Panc1 (cell line): ENCODE results near the gene APP. TPM values are rescaled to one million over a fixed set of nuclear protein-coding genes. Genes with fewer than 3 reads are reported as not detected.
A peak's percentile ranks its signal among the peaks of the same experiment; 100 is the strongest.
"Not testable (repeated sequence)": the region's sequence is repeated elsewhere in the genome, so short reads cannot be mapped to it uniquely, and the experiment has no call there.

Experiments
- ATAC-seq: fragments of 200-7000 bp; cut with Tn5 transposase; 2 replicates; pipeline ENCODE4 v1.9.1; 2020; ENCODE audit warnings: mild to moderate bottlenecking, moderate library complexity
- BruUV-seq: library from RNA; stranded (reverse); fragments of 400-500 nt; replicated peaks from 2 replicates; lab custom pipeline; 2021; lab: Mats Ljungman, UMichigan
- CTCF ChIA-PET: fragments of 300-600 bp; sonication (Branson Sonifier 250); formaldehyde crosslinking; loops from one replicate; lab custom pipeline; 2022; ENCODE audit warnings: antibody characterized with exemption; lab: Charles Lee
- POLR2A ChIA-PET: fragments of 300-600 bp; sonication (Branson Sonifier 250); formaldehyde crosslinking; loops from one replicate; lab custom pipeline; 2022; ENCODE audit warnings: antibody characterized with exemption; lab: Charles Lee
- DNase-seq: peaks from one replicate; pipeline ENCODE4 v3.0.0-alpha.2; 2010; ENCODE audit warnings: low read depth, low spot score
- H3K27ac ChIP-seq: 2 replicates; pipeline ENCODE4 v1.5.1; 2011; ENCODE audit warnings: mild to moderate bottlenecking, low read length, inconsistent platforms
- H3K27me3 ChIP-seq: fragments of 200-500 bp; sonication (Bioruptor generic); 2 replicates; pipeline ENCODE4 v1.6.0; 2014; ENCODE audit warnings: low read length, inconsistent platforms; ENCODE audit not compliant: control insufficient read depth, insufficient read depth
- H3K36me3 ChIP-seq: fragments of 200-500 bp; sonication (Bioruptor generic); 2 replicates; pipeline ENCODE4 v1.5.1; 2014; ENCODE audit warnings: inconsistent platforms, mild to moderate bottlenecking, low read length, moderate library complexity; ENCODE audit not compliant: control insufficient read depth, insufficient read depth
- H3K4me1 ChIP-seq: 2 replicates; pipeline ENCODE4 v1.5.1; 2011; ENCODE audit warnings: inconsistent platforms, mild to moderate bottlenecking, low read length, moderate library complexity; ENCODE audit not compliant: control insufficient read depth, insufficient read depth
- H3K4me3 ChIP-seq, 2 experiments: 2 replicates each; pipeline ENCODE4 v1.5.1; 2011 to 2012; ENCODE audit warnings: low read depth in 2 of 2, low read length in 2 of 2, mild to moderate bottlenecking in 2 of 2, inconsistent platforms in 1 of 2, moderate library complexity in 1 of 2
- H3K9me3 ChIP-seq: fragments of 200-500 bp; sonication (Bioruptor generic); 2 replicates; pipeline ENCODE4 v1.5.1; 2014; ENCODE audit warnings: low read depth, mild to moderate bottlenecking, inconsistent platforms, low read length, moderate library complexity; ENCODE audit not compliant: control insufficient read depth, insufficient read depth
- POLR2AphosphoS5 ChIP-seq: IDR thresholded peaks from 2 replicates; pipeline ENCODE4 v1.6.1; 2012; ENCODE audit warnings: mild to moderate bottlenecking, low read depth, low read length, moderate library complexity
- SIN3A ChIP-seq: IDR thresholded peaks from 2 replicates; pipeline ENCODE4 v1.6.1; 2012; ENCODE audit warnings: low read depth, mild to moderate bottlenecking, low read length, moderate library complexity, borderline replicate concordance; ENCODE audit not compliant: insufficient read depth
- TCF7L2 ChIP-seq: IDR thresholded peaks from 2 replicates; pipeline ENCODE4 v1.6.1; 2011; ENCODE audit warnings: mild to moderate bottlenecking, low read depth, low read length, inconsistent platforms
- in situ Hi-C: cut with HindIII; loops from 2 replicates; pipeline ENCODE4 v1.10.0; 2016; ENCODE audit warnings: low sequenced_read_pairs, low pct_unique_long_range_greater_than_20kb
- intact Hi-C: fragments of 100-400 bp; cut with micrococcal nuclease; formaldehyde crosslinking; loops from one replicate; pipeline ENCODE4 v1.10.0; 2022; ENCODE audit not compliant: unreplicated experiment
- total RNA-seq: library from RNA; stranded (reverse); gene quantifications from one replicate; pipeline ENCODE4 v1.2.1, GENCODE V29; 2021; ENCODE audit not compliant: unreplicated experiment
- TF ChIP-seq, protein P1 (sequence below), 2 experiments: IDR thresholded peaks; 2 replicates each; pipeline ENCODE4 v1.6.1; 2011 to 2012; ENCODE audit warnings: low read depth in 2 of 2, control low read depth in 1 of 2, low read length in 1 of 2, mild to moderate bottlenecking in 1 of 2, moderate library complexity in 1 of 2; ENCODE audit not compliant: insufficient read depth in 1 of 2
- TF ChIP-seq, protein P2 (sequence below): fragments of 450-650 bp; IDR thresholded peaks from 2 replicates; pipeline ENCODE4 v1.5.1; 2017; ENCODE audit warnings: mild to moderate bottlenecking

APP gene
- total RNA-seq, 1 experiment from 2014 or later: 542 TPM

DNA sequence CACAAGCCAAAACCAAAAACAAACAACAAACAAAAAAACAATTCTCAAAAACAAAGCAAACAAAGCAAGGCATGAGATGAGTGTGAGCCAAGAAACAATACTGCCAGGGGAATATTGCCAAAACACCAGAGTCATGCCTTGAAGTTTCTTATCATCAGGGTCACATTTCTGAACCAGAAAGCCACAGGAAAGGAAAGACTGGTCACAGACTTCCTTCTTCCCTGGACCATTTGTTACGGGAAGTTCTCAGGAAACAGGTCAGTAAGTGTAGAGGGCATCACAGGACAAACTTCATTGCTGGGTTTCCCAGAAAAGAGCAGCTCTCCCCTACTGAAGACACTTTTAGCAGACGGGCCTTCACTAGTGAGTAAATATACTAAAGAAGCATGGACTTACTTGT, 244.6 kb downstream of the APP start:
- Histone ChIP-seq H3K4me1 (peaks cover 8% of the 10 kb centered on the region), H3K9me3 (no peaks in the 10 kb centered on the region), H3K4me3 (no peak overlapping the region), H3K27me3 (no peaks in the 10 kb centered on the region), H3K27ac (no peak overlapping the region), H3K36me3 (no peaks in the 10 kb centered on the region)
- in situ Hi-C loops: no loop called here
- no TSS peak for BruUV-seq
- TF ChIP-seq TCF7L2 (peak; percentile 42; the same call in 1 of the 2 replicates), SIN3A (no peak), POLR2AphosphoS5 (no peak)
- CTCF ChIA-PET: no interaction called here
- intact Hi-C loops: no loop called here
- peak; percentile 20 for DNase-seq
- POLR2A ChIA-PET: no interaction called here
- no peak; the same call in 1 of the 2 replicates for ATAC-seq

DNA sequence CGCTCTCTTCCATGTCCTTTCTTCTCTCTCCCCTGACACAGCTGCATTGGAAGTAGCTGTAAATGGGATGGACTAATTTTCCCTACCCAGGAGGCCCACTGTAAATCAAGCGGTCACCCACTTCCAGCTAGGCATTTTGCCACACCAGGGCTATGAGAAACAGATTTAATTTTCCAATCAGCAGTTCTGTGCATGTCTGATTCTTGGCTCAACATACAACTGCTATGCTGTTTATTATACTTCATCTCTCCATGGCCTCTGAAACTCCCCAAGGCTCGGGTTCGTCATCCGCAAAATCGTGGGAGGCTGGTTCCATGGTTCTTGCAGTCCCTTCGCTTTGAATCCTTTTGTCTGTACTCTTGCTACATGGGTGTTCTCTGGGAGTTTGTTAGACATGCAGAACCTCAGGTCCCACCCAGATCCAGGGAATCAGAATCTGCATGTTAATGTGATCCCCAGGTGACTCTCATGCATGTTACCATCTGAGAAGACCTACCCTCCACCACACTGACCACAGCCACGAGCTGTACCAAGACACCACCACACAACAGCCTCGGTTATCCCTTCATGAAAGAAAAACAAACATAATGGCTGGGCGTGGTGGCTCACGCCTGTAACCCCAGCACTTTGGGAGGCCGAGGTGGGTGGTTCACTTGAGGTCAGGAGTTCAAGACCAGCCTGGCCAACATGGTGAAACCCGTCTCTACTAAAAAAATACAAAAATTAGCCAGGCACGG, 245.3 kb downstream of the APP start:
- DNase-seq: no peak
- H3K9me3 ChIP-seq: no peaks in the 10 kb centered on the region
- no TSS peak for BruUV-seq
- no peak for ATAC-seq
- in situ Hi-C loops: no loop called here
- no peaks in the 10 kb centered on the region for H3K27me3 ChIP-seq
- TF ChIP-seq POLR2AphosphoS5 (no peak), SIN3A (no peak), TCF7L2 (no peak)
- TF ChIP-seq, protein P1, sequence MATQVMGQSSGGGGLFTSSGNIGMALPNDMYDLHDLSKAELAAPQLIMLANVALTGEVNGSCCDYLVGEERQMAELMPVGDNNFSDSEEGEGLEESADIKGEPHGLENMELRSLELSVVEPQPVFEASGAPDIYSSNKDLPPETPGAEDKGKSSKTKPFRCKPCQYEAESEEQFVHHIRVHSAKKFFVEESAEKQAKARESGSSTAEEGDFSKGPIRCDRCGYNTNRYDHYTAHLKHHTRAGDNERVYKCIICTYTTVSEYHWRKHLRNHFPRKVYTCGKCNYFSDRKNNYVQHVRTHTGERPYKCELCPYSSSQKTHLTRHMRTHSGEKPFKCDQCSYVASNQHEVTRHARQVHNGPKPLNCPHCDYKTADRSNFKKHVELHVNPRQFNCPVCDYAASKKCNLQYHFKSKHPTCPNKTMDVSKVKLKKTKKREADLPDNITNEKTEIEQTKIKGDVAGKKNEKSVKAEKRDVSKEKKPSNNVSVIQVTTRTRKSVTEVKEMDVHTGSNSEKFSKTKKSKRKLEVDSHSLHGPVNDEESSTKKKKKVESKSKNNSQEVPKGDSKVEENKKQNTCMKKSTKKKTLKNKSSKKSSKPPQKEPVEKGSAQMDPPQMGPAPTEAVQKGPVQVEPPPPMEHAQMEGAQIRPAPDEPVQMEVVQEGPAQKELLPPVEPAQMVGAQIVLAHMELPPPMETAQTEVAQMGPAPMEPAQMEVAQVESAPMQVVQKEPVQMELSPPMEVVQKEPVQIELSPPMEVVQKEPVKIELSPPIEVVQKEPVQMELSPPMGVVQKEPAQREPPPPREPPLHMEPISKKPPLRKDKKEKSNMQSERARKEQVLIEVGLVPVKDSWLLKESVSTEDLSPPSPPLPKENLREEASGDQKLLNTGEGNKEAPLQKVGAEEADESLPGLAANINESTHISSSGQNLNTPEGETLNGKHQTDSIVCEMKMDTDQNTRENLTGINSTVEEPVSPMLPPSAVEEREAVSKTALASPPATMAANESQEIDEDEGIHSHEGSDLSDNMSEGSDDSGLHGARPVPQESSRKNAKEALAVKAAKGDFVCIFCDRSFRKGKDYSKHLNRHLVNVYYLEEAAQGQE (IDR thresholded peaks at IDR 0.05; ENCODE audit: insufficient read depth in 1 of 2, low read depth in 2 of 2, low read length in 1 of 2): no peak
- TF ChIP-seq, protein P2, sequence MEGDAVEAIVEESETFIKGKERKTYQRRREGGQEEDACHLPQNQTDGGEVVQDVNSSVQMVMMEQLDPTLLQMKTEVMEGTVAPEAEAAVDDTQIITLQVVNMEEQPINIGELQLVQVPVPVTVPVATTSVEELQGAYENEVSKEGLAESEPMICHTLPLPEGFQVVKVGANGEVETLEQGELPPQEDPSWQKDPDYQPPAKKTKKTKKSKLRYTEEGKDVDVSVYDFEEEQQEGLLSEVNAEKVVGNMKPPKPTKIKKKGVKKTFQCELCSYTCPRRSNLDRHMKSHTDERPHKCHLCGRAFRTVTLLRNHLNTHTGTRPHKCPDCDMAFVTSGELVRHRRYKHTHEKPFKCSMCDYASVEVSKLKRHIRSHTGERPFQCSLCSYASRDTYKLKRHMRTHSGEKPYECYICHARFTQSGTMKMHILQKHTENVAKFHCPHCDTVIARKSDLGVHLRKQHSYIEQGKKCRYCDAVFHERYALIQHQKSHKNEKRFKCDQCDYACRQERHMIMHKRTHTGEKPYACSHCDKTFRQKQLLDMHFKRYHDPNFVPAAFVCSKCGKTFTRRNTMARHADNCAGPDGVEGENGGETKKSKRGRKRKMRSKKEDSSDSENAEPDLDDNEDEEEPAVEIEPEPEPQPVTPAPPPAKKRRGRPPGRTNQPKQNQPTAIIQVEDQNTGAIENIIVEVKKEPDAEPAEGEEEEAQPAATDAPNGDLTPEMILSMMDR: no peak
- H3K4me1 ChIP-seq: peaks cover 8% of the 10 kb centered on the region
- intact Hi-C loops: no loop called here
- H3K36me3 ChIP-seq: no peaks in the 10 kb centered on the region
- H3K4me3 ChIP-seq: no peak overlapping the region
- POLR2A ChIA-PET: no interaction called here
- H3K27ac ChIP-seq: no peak overlapping the region
- CTCF ChIA-PET: no interaction called here

DNA sequence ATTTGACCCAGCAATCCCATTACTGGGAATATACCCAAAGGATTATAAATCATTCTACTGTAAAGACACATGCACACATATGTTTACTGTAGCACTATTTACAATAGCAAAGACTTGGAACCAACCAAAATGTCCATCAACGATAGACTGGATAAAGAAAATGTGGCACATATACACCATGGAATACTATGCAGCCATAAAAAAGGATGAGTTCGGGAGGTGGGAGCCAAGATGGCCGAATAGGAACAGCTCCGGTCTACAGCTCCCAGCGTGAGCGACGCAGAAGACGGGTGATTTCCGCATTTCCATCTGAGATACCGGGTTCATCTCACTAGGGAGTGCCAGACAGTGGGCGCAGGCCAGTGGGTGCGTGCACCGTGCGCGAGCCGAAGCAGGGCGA, 252.4 kb downstream of the APP start:
- BruUV-seq, POLR2A ChIA-PET, H3K4me3 ChIP-seq: not testable (repeated sequence)

More for the DNA sequence above, 252.4 kb downstream of the APP start:
- DNase-seq, ATAC-seq, H3K36me3 ChIP-seq, intact Hi-C loops, CTCF ChIA-PET, H3K27ac ChIP-seq, H3K9me3 ChIP-seq, H3K27me3 ChIP-seq, in situ Hi-C loops, H3K4me1 ChIP-seq: not testable (repeated sequence)
